ENCODE data around the gene TSPAN18.

DNA sequence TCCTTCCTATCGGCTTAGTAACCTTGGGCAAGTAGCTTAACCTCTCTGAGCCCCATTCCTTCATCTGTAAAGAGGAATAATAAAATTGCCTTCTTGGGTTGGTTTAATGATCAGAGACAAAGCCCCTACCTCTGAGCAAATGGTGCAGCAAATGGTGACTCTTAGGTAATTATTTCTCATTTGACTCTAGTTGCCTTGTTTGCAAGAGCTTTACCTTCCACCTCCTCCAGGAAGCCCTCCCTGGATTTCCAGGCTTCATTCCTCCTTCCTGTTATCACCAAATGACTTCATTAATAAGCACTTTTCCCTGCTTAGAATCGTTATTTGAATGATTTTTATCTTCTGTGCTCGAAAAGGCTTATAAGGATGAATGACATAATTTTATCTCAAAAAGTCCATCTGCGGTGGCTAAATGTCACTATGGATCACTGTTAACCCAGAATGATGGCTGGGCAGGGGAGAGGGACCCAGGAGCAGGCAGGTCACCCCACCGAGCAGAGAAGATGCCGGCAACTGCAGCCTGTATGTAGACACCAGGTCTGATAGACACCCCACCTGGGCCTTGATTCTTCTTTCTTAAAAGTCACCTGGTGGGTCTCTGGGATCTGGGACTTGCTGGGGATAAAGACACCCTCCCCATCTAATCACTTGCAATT lies 106.6 kb downstream of the TSPAN18 start:
- TF ChIP-seq EZH2 (IDR thresholded peaks at IDR 0.05), result no peak
- no peak for TF ChIP-seq POLR2AphosphoS5 (IDR thresholded peaks at IDR 0.05; ENCODE audit: borderline replicate concordance, low read depth, low read length)

Measured in SK-N-MC (cell line).